Skin of body (tissue), 2 donors: ENCODE measurements around the gene AQP6. TPM values are rescaled to one million over a fixed set of nuclear protein-coding genes. Genes with fewer than 3 reads are reported as not detected.
"Not testable (repeated sequence)": the region's sequence is repeated elsewhere in the genome, so short reads cannot be mapped to it uniquely, and the experiment has no call there.

Experiments
- DNase-seq: peaks from one replicate; lab custom pipeline; 2025; lab: John Stamatoyannopoulos, UW
- total RNA-seq: library from RNA; depleted of rRNA; stranded (reverse); fragments of >200 nt; gene quantifications from one replicate; pipeline ENCODE4 v1.2.3, GENCODE V29; 2014

Gene AQP6
- total RNA-seq, 1 donor from 2014 or later: 0.20 TPM

DNA sequence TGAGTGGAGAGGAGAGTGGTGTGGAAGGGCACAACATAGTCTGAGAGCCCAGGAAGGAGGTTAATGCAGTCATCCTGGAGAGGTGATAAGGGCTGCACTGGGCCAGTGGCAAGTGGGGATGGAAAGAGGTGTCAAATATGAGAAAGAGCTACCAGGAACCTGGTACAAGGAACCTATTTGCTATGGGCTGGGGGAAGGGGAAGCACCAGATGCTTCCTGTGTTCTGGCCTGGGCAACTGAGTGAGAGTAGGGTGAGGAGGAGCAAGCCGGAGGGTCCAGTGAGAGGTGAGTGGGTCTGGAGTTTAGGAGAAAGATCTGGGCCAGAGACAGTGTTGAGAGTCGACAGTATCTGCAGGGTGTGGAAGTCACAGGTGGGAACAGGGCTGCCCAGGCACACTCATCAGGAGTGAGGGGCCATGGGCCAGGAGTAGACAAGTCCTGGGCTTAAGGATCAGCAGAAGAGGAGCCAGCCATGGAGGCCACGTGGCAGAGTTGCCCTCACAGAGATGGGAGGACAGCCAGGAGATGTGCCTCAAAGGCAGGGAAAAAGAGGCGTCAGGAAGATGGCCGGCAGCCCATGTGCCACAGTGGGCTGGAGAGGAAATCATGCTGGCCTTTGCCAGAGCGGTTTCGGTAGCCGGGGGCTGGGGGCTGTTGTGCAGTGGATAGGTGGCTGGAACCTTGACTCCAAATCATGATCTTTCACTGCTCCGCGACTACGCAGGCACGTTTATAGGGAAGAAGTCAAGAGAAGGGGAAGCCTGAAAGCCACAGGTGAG lies 2.9 kb upstream of the AQP6 start:
- no peak for DNase-seq

DNA sequence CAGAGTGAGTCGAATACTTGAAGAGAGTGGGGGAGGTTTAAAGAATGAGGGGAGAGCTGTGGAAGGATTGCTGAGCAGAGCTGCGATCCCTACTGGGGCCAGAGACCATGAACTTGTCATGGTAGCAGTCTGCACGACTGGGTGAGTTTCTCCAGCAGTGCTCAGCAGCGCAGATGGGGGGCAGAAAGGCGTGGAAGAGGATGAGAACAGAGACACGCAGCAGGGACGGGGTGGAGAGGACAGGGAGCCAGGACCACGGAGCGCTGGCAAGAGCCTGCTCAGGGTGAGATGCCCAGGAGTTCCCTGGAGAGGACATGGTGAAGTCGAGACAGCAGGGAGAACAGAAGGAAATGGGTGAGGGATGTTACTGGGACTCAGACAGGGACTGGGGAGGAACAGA lies 2.1 kb upstream of the AQP6 start:
- DNase-seq: no peak

DNA sequence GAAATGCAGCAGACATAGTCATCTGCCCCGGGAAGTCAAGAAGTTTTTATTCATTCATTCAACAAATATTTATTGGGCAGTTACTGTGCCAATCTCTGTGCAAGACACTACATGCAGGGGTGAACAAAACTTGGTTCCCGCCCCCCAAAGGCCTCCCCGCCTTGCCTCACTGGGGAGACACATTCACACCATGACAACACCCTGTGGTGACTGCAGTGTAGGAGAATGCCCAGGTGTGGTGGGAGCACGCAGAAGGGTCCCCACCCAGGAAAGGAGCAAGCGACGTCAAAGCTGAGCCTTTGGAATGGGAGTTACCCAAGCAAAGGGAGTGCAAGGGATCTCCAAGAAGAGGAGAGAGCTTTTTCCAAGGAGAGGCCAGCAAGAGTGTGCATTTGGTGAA lies 1.6 kb upstream of the AQP6 start:
- no peak for DNase-seq

DNA sequence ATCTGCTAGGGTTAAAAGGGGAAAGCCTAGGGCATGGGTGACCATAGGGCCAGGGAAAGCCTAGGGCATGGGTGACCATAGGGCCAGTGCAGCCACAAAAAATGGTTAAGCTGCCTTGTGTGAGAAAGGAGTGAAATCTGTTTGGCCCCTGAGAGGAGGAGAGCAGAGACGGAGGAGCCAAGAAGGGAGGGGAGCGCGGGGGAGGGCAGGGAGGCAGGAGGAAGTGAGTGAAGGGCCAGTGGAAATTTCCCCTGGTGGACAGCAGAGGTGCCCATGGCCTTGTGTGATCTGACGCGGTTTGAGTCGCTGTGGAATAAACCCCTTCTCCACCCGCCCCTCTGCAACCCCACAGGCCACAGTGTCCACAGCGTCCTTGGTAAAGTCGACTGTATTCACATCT lies 618 bp upstream of the AQP6 start:
- DNase-seq: no peak

DNA sequence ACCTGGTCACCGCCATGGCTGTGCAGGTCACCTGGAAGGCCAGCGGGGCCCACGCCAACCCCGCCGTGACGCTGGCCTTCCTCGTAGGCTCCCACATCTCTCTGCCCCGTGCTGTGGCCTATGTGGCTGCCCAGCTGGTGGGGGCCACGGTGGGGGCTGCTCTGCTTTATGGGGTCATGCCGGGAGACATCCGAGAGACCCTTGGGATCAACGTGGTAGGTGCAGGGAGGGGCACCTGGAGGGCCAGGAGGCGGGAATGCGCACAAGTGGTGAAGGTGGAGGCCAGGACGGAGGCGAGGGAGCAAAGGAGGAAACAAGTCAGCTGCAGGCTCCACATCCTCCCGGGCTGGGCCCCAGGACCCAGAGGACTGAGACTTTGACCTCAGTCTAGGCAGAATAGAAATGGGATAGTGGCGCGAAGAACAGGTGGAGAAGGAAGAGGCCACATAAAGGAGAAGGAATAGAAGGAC lies 649 bp downstream of the AQP6 start:
- DNase-seq: no peak

DNA sequence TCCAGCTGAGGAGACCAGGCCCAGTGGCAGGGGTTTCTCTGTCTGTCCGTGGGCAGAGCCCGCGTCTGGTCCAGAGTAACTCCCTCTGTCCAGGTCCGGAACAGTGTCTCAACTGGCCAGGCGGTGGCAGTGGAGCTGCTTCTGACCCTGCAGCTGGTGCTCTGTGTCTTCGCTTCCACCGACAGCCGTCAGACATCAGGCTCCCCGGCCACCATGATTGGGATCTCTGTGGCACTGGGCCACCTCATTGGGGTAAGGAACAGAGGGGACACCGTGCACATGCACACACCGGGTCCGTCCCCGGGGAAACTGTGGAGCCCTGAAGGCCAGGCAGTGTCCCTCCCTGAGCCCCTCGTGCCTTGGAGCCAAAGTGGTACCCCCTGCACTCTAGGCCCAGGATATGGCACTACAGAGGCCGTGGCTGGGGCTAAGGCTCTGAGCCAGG lies 1.5 kb downstream of the AQP6 start:
- DNase-seq: no peak

DNA sequence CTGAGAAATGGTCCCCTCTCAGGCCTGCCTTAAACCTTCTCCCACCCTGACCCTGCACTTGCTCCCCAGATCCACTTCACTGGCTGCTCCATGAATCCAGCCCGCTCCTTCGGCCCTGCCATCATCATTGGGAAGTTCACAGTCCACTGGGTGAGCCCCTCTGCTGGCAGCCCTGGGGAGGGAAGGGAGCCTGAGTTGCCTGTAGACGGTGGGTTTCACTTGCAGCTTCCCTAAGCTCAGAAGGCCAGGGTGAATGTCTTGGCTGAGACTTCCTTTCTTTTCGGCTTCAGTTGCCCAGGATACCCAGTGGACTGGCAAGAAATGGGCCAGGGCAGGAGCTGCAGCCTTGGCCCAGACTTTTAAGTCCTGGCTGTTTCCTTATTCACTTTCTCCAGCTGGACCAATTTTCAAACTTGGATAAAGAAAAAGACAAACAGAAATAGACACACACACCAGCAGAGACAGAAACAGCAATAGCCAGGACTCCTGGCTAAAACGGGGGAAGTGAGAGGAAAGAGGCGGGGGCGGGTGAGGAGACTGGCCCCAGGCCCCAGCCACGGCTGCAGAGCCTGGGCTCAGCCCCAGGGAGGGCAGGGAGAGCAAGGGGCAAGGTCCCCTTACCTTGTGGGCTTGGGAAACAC lies 2.0 kb downstream of the AQP6 start:
- no peak for DNase-seq

DNA sequence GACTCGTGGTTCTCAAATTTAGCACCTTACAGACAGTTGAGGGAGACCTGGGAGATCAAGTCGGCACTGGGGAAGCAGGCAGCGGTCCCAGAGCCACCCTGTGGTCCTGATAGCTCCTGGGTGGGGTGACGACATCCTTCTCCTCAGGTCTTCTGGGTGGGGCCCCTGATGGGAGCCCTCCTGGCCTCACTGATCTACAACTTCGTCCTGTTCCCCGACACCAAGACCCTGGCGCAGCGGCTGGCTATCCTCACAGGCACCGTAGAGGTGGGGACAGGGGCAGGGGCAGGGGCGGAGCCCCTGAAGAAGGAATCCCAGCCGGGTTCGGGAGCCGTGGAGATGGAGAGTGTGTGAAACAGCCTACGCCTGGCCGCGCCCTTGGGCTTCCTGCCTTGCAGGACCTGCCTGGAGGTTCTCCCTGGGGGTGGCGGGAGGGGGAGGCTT lies 2.6 kb downstream of the AQP6 start:
- no peak for DNase-seq

DNA sequence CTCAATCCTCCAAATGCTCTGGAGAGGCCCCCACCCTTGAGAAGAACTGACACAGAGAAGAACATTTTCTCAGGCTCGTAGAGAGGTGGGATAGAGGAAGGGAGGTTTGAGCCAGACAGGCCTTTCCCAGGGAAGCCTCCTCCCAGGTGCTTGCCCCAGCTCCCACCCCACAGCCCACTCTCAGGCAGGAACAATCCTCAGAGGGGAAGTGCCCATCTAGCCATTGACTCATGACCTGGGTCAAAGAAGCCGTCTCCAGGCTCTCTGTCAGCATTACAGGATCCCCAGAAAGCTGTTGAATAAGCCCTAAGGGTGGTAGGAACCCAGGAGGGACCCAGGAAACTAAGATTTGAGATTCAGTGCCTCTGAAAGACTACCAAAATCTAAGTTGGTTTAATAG lies 3.8 kb downstream of the AQP6 start:
- DNase-seq: no peak

DNA sequence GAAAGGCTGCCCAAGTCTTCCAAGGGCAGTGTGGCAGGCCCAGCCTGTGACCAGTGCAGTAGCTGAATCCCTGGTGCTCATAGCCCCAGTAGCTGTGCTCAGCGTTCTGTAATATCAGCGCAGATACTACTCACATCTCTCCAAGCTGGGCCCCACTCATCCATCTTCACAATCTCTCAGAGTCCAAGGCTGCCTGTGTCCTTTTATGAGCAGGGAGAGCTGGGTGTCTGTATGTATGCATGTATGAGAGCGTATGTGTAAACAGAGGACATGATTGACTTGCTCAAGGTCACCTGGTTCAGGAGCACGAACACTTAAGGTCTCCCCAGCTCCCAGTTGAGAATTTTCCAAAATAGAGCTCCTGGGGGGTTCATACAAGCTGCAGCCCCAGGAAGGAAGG lies 5.4 kb downstream of the AQP6 start:
- no peak for DNase-seq

DNA sequence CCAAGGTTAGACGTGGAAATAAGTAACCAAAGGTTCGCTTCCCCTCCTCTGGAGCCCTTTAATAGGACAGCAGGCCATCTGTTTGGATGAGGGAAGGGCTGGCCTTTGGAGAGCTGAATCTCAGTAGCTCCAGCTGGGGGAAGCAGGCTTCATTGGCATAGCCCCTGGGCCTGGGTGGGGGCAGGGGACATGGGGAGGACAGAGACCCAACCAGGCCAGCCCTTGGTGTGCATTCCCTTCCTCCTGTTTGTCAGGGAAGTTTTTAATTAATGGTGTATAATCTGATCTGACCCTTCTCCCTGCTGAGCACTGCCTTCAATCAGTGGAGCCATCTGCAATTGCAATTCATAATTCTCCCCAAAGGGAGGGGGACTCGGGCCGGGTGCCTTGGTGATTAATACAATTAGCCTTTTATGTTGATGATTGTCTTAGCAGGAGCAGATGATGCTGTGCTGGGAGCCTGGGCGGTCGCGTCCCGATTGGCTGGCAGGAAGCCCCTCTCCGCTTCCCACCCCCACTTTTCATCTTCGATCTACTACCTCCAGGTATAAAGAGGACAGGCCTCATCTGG lies 6.4 kb downstream of the AQP6 start:
- no peak for DNase-seq

DNA sequence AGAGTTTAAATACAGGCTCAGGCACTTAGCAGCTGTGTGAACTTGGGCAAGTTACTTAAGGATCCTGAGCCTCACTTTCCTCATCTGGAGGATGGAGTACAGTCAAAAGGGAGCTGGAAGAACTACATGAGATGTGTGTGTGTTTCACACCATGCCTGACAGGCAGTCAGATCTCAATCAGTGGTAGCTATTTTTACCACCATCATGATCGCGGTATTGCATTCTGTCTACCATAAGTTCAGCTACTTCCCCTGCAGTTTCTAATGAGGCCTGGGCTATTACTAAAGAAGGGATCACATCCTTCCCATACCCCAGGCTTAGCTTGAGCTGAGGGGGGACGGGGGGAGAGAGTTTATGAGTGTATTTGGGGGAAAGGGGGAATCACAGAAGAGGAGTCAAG lies 7.0 kb downstream of the AQP6 start:
- no peak for DNase-seq

DNA sequence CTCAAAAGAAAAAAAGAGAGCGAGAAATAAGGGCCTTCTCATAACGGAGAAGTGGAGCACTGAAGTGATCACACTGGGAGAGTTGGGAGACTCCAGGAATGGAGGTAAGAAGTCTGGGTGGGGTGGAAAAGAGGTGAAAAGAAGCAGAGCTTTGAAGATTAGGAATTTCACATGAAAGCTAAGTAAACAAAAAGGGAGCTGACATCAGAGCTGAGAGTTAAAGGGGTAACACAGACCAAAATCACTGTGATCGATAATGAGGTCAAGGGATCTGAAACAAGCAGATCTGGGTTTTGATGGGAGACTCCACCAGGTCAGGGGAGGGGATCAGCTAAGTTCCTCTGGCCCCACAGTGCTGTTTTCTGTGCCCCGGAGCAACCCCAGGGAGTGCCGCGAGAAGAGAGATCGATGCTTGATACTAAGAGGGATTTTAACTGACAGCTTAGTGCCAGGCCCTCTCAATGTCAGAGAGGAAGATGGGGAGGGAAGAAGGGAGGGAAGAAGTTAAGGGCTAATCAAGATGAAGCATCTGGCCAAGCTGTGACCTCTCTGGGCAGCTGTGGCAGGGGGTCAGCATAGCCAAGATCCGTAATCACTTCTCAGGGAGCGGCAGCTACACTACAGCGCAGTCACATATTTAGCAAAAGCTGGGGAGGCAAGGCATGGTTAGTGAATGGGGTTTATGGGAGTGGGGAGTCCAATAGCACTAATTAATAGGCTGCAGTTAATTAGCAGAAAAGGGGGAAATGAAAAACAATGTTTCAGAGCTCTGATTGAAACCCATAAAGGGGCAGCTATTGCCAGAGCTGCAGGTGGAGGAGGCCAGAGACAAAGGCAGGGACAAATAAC lies 8.0 kb downstream of the AQP6 start:
- no peak for DNase-seq

DNA sequence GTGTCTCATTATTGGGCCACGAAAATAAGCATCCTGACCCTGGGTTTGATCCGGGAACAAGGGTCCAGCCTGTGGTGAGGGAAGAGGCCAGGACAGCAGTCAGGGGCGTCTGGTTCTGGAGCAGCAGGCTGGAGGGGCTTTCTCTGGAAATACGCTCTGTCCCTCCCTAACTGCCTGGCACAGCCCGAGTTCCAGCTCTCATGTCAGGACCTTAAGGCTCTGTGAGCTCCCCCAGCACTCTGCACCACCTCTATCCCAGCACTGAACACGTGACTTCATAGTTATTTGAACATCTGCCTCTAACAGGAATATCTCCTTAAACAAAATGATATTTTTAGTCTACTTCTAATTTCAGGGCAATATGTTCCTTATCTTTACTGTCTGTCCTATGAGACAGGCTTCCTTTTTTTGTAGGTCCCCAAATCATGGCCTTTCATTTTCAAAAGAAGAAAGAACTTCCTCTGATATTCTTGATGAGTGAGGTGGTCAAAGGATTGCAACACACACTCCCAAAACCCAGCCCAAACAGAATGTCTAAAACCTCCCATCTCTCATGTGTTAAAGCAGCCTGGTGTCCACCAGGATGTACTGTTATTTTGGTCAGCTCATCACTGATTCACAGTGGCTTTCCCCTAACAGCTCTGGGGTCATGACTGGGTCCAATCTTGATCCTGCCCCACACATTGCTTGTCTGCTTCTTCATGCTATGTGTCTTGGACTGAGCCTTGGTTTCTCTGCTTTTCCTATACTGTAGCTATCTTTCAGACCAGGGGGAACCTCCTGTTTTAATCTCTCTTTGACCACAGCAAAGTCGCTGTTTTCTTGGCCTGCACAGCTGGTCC lies 9.7 kb downstream of the AQP6 start:
- no peak for DNase-seq

DNA sequence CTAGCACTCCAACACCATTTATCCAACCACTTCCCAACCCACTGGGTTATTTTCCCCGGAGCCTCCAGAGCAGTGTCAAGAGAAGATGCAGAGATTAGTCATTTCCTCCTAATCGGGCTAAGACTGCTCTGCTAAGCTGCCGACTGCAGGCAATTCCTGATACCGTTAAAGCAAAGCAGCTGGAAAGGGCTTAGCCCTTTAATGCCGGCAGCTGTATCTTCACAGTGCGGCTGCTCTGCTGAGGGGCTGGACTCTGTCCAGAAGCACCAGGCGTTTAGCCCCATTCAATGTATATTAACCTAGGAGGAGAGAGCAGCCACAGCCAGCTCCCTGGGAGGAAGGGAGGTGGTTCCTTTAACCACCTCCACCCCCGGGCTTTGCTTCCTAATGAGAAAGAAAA lies 11.1 kb downstream of the AQP6 start:
- DNase-seq: peak; percentile 62

DNA sequence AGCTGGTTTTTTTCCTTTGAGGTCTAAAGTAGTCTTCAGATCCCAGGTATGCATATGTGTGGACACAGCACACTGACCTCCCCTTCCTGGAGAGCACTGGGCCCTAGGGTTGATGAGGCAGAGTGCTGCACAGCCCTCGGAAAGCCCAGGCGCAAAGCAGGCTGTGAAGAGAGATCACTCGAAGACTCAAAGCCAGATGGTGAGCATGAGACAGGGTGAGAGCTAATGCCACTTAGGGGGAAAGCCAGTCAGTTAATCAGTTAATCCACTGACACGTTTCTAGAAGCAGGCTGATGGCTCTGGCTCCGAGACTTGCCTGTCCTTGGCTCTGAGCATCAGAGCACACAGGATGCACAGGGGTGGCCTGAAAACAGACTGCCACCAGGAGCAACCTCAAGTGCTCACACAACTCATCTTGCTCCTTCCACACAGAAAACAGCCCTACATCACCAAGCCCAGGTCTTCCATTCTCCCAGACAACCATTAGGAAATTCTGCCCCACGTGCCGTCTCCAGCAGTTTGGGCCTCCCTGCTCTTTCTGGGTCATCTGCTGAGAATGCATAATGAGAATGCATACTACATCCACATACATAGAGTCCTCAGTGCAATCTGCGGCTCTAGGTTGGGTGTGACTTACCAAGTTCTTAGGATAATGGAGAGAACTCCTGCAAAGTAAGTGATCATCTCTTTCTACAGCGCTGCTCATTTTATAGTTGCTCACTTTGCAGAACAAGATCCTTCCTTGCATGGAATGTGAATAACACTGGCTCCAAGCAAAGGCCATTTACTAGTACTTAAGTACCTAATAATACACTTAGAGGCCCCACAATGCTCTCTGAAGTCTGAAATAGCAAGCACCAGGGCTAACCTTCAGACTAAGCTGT lies 12.0 kb downstream of the AQP6 start:
- no peak for DNase-seq

DNA sequence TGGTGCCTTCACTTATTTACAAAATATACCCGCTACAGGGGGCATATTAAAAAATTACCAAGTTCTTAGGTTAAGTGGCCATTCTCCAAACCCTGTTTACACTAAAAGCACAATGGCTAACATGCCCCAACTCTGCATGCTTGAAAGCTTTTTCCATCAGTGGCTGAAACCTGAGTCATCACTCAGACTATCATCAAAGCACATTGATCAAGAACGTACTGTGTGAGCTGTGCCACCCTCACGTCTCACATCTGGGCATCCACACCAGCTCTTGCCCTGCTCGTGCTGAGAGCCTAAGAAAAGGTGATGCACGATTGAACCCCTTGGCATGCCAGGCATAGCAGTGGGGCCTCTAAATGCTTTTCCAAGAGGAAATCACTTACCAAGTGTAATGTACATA lies 13.2 kb downstream of the AQP6 start:
- no peak for DNase-seq

DNA sequence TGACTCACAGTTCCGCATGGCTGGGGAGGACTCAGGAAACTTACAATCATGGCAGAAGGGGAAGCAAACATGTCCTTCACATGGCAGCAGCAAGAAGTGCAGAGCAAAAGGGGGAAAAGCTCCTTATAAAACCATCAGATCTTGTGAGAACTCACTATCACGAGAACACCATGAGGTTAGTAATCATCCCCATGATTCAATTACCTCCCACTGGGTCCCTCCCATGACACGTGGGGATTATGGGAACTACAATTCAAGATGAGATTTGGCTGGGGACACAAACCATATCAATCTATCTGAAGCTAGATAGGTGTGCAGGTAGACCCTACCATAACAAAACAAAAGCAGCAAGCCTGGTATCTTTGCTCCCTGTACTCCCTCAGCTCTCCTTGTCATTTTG lies 13.7 kb downstream of the AQP6 start:
- DNase-seq: not testable (repeated sequence)

DNA sequence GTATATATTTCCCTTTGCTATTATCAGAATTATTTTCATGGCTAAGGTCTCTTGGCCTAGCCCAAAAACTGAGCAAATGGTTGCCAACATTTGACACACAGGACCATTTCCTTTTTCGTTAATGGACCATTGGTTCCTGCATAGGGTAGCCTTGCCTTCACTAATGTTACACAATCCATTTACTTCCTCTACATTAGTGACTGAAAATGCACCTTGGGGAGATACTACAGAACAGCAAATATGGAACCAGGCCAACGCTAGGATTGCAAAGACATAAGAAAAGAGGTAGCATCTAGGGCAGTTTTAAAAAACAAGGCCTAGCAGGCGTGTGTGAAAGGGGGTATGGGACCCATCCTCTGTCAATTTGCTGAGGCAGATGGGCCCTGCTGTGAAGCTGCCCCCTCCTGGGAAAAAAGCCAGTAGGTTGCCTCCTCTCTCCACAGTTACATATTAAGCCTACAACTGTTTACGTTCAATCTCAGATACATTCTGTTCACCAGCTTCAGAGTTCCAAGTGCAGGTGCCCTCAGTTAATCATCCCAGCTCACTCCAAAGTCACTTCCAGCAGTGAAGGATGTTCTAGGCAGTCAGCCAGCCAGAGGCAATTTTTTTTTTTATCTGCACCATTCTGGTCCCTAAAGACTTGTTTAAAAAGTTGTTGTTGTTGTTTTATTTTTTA lies 15.0 kb downstream of the AQP6 start:
- DNase-seq: no peak
